Naive B cell (primary cell): Measurements from ENCODE around the gene GPR152. TPM values are rescaled to one million over a fixed set of nuclear protein-coding genes. Genes with fewer than 3 reads are reported as not detected.

Experiments
- ATAC-seq, 2 donors: fragments of 150-1000 bp; cut with Tn5 transposase; 2 replicates each; pipeline ENCODE4 v1.10.0; 2021; ENCODE audit warnings: low read depth in 2 of 2, mild to moderate bottlenecking in 2 of 2, moderate library complexity in 2 of 2
- DNase-seq: peaks from one replicate; pipeline ENCODE4 v3.0.0; 2022
- H3K27ac Mint-ChIP-seq, 6 donors: one replicate each; pipeline ENCODE4 v1.8.0; 2020 to 2022; ENCODE audit warnings: mild to moderate bottlenecking in 6 of 6, mixed read lengths in 6 of 6, moderate library complexity in 5 of 6, inconsistent platforms in 2 of 6
- H3K27me3 Mint-ChIP-seq, 3 donors: one replicate each; pipeline ENCODE4 v1.8.0; 2021 to 2022; ENCODE audit warnings: mixed read lengths in 3 of 3, mild to moderate bottlenecking in 1 of 3
- H3K36me3 Mint-ChIP-seq, 2 donors: one replicate each; pipeline ENCODE4 v1.8.0; 2020 to 2022; ENCODE audit warnings: mixed read lengths in 2 of 2, inconsistent platforms in 1 of 2, mild to moderate bottlenecking in 1 of 2
- H3K4me1 Mint-ChIP-seq, 3 donors: one replicate each; pipeline ENCODE4 v1.8.0; 2020 to 2022; ENCODE audit warnings: mixed read lengths in 3 of 3, inconsistent platforms in 1 of 3, mild to moderate bottlenecking in 1 of 3, moderate library complexity in 1 of 3
- H3K4me3 Mint-ChIP-seq, 8 donors: one replicate each; pipeline ENCODE4 v1.8.0; 2020 to 2022; ENCODE audit warnings: mild to moderate bottlenecking in 8 of 8, mixed read lengths in 8 of 8, moderate library complexity in 8 of 8, inconsistent platforms in 2 of 8
- H3K9me3 Mint-ChIP-seq, 7 donors: one replicate each; pipeline ENCODE4 v1.8.0; 2020 to 2022; ENCODE audit warnings: mixed read lengths in 7 of 7, mild to moderate bottlenecking in 5 of 7, inconsistent platforms in 2 of 7, moderate library complexity in 1 of 7
- polyA plus RNA-seq, 6 donors: library from polyadenylated mRNA; unstranded; fragments of 300-500 nt; fragmentation: Illumina TruSeq; gene quantifications; one replicate each; pipeline ENCODE4 v1.2.3, GENCODE V29; 2021; ENCODE audit warnings: low read depth in 6 of 6

Gene GPR152, protein sequence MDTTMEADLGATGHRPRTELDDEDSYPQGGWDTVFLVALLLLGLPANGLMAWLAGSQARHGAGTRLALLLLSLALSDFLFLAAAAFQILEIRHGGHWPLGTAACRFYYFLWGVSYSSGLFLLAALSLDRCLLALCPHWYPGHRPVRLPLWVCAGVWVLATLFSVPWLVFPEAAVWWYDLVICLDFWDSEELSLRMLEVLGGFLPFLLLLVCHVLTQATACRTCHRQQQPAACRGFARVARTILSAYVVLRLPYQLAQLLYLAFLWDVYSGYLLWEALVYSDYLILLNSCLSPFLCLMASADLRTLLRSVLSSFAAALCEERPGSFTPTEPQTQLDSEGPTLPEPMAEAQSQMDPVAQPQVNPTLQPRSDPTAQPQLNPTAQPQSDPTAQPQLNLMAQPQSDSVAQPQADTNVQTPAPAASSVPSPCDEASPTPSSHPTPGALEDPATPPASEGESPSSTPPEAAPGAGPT
- polyA plus RNA-seq: 1 to 10 TPM in 5 of 6 donors, not detected in 1; 1.1 to 2.5 (median 1.7) TPM

DNA sequence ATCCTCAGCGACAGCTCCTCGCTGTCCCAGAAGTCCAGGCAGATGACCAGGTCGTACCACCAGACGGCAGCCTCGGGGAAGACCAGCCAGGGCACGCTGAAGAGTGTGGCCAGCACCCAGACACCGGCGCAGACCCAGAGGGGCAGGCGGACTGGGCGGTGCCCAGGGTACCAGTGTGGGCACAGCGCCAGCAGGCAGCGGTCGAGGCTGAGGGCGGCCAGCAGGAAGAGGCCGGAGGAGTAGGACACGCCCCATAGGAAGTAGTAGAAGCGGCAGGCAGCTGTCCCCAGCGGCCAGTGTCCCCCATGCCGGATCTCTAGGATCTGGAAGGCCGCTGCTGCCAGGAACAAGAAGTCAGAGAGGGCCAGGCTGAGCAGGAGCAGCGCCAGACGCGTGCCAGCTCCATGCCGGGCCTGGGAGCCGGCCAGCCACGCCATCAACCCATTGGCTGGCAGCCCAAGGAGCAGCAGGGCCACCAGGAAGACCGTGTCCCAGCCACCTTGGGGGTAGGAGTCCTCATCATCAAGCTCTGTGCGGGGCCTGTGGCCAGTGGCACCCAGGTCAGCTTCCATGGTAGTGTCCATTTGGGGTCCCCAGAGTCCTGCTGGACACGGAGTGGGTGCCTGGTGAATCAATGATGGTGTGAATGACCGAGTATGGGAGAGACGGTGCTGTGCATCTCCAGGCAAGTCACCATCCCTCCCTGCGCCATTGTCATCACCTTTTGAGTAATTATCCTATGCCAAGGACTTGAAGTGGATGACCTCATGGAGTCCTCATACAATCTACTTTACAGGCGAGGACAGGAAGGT lies at the start of gene GPR152:
Gene GPR152 (minus strand): TSS at position 589 of the 812 bp plus-strand sequence. CDS start 5 bp downstream, at position 584.
- Mint-ChIP-seq H3K4me3 (peak within 1 kb of the TSS in 1 of 8 donors; percentile 47), H3K9me3 (no peaks in the 10 kb centered on the region), H3K27ac (peak within 1 kb of the TSS in 4 of 6 donors; percentile 24 to 89 (median 46)), H3K36me3 (no peaks in the 10 kb centered on the region), H3K27me3 (no peaks in the 10 kb centered on the region), H3K4me1 (peaks cover 29 to 58% (median 53%) of the 10 kb centered on the region in 3 donors)
- DNase-seq: no peak
- no peak for ATAC-seq

DNA sequence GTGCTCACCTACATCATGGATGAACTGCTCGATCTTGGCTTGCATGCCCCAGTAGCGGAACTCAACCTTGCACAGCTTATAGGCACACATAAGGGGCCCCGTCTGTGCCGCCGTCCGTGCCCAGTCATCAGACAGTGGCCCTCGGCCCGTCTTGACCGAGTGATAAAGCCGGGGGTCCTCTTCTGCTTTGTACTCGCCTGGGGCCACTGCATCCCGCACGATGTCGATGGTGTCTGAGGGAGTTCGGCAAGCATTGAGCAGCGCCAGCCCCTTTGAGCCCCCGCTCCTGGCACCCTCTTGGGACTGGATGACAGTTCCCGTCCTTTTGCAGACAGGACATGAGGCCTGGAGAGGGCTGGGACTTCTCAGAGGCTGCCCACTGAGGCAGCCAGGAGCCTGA lies 49.3 kb upstream of the GPR152 start:
- Mint-ChIP-seq H3K36me3 (peaks cover 8 to 9% of the 10 kb centered on the region in 2 donors), H3K4me3 (no peak overlapping the region), H3K27ac (peak overlapping the region in 2 of 6 donors; percentile 54 to 56)

DNA sequence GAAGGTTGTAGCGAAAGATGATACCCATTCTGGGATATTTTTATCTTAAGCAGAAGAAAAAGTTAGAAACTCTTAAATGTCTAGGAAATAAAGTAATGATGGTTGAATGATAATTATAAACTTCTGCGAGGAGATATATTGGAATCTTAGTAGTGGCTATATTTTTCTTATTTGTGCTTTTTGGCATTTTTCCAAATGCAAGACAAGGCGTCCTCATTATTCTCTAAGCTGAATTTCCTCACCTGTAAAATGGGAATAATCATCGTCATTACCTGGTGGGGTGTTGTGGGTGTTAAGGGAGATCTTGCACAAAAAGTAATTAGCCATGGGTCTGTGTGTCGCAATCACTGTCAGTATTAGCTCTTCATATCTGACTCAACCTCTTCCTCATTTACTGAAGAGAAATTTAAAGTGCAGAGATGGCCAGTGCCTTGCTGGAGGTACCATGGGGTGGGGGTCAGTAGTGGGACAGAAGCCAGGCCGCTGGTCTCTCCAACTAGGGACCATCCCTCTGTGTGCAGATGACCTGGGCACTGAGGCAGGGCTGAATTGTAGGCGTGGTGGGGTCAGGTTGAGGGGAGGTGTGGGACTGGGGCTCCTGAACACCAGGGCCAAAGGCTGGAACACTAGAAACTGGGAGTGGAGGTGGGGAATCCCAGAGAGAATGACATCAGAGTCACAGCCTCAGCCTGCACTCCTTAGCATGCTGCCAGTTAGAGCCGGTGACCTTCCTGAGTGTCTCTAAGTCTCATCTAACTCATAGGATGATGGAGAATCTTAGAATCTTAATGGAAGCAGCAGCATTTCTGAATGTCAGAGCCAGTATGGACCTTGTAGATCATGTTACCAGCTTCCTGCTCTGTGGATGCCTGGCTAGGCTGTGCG lies 48.5 kb upstream of the GPR152 start:
- DNase-seq: no peak
- Mint-ChIP-seq H3K4me1 (peaks cover 22 to 36% (median 25%) of the 10 kb centered on the region in 3 donors), H3K4me3 (peak overlapping the region in 2 of 8 donors; percentile 18 to 35), H3K9me3 (no peaks in the 10 kb centered on the region), H3K36me3 (peaks cover 8 to 9% of the 10 kb centered on the region in 2 donors), H3K27ac (peak overlapping the region in 4 of 6 donors; percentile 11 to 84 (median 32)), H3K27me3 (no peaks in the 10 kb centered on the region)
- ATAC-seq: no peak

More for the DNA sequence above, 49.3 kb upstream of the GPR152 start:
- ATAC-seq (no peak), DNase-seq (no peak)
- Mint-ChIP-seq H3K9me3 (no peaks in the 10 kb centered on the region), H3K4me1 (peaks cover 26 to 42% (median 33%) of the 10 kb centered on the region in 3 donors), H3K27me3 (no peaks in the 10 kb centered on the region)

DNA sequence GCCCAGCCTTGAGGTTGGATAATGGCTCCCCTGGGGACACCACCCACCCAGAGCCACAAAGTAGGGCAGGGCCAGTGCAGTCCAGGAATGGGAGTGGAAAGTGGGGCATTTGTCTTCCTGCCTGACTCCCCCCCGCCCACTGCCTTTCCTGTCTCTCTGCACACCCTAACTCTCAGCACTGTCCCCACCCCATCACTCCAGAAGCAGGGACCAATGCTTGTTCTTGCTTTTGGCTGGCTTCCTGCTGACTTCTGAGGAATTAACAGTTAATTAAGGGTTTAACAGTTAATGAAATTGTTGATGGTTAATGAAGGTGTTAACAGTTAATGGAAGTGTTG lies 47.9 kb upstream of the GPR152 start:
- H3K4me1 Mint-ChIP-seq: peaks cover 19 to 30% (median 20%) of the 10 kb centered on the region in 3 donors
- peaks cover 8 to 9% of the 10 kb centered on the region in 2 donors for H3K36me3 Mint-ChIP-seq
- no peaks in the 10 kb centered on the region for H3K27me3 Mint-ChIP-seq
- ATAC-seq (no peak), DNase-seq (no peak)
- H3K27ac Mint-ChIP-seq: peak overlapping the region in 1 of 6 donors; percentile 41
- no peaks in the 10 kb centered on the region for H3K9me3 Mint-ChIP-seq
- H3K4me3 Mint-ChIP-seq: peak overlapping the region in 2 of 8 donors; percentile 18 to 35

DNA sequence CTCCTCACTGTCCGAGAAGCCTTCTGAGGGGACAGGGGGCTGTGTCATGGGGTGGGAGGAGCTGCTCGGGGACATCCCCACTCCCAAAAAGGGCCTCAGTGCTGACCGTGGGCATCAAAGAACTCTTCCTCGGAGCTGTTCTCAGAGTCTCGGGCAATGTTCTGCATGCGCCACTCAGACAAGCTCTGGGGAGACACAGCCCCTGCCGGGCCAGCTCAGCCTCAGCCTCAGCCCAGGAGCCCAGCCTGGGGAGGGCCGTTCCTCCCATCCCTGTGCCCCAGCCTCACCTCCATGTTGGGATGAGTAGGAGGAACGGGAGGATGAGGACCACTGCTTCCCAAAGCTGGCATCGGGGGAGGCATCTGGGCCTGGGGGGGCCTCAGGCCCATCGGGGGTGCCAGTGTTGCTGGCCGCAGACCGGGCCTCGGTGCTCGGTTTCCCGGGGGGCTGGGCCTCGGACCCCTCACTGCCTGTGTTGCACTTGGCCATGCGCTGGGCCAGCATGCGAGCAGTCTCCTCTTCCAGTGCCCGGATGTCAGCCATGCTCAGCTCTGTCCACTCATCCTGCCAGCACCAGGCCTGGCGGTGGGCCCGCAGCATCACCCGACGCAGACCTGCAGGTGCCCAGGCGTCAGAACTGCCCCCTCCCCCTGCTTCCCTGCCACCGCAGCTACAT lies 47.4 kb upstream of the GPR152 start:
- peaks cover 8 to 9% of the 10 kb centered on the region in 2 donors for H3K36me3 Mint-ChIP-seq
- no peak for DNase-seq
- H3K27ac Mint-ChIP-seq: no peak overlapping the region
- H3K9me3 Mint-ChIP-seq: no peaks in the 10 kb centered on the region
- peaks cover 17 to 28% (median 18%) of the 10 kb centered on the region in 3 donors for H3K4me1 Mint-ChIP-seq
- H3K4me3 Mint-ChIP-seq: no peak overlapping the region
- H3K27me3 Mint-ChIP-seq: no peaks in the 10 kb centered on the region
- ATAC-seq: no peak

DNA sequence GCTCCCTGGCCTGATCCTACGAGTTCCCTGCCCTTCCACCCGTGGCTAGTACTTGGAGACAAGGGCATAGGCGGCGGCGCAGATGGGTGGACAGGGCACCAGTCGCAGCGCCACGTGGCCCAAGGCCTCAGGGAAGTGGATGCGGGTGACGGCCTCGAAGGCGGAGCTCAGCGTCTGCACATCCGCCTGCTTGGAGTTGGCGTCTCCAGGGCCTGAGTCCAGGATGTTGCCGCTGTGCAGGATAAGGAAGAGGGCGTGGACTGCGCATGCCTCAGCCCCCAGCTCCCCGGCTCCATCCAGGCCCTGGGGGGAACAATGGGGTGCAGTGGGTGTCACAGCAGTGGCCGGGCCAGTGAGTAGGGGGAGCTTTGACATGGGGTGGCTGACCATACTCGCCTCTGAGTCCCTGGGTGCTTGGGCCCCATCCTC lies 46.0 kb upstream of the GPR152 start:
- H3K36me3 Mint-ChIP-seq: peaks cover 8 to 9% of the 10 kb centered on the region in 2 donors
- no peaks in the 10 kb centered on the region for H3K9me3 Mint-ChIP-seq
- ATAC-seq (no peak), DNase-seq (no peak)
- H3K27me3 Mint-ChIP-seq: no peaks in the 10 kb centered on the region
- H3K4me3 Mint-ChIP-seq: no peak overlapping the region
- peak overlapping the region in 1 of 6 donors; percentile 69 for H3K27ac Mint-ChIP-seq
- H3K4me1 Mint-ChIP-seq: peaks cover 10 to 25% (median 11%) of the 10 kb centered on the region in 3 donors

DNA sequence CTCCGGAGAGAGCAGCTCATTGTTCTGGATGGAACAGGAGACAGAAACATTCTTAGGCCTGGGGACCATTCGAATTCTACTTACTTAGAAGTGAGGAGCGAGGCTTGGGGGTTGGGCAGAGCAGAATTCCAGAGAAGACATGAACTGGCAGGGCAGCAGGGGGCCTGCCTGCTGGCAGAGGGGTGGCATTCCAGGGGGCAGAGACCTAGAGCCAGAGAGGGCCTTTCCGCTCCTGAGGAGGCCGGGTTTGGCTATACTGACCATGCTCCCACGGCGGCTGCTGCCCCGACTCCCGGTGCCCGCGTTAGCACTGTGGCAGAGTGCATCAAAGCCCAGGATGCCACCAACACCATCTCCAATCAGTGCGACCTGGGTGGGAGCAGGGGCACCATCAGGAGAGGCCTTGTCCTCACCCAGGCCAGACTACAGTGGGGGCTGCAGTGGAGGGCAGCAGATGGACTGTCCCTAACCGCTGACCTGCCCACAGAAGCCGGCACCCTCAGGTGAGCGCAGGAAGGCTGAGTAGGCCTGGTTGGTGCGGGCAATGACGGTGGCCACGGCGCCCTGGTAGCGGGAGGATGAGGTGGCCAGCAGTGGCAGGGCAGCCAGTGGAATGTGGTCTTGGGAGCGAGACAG lies 45.2 kb upstream of the GPR152 start:
- DNase-seq: no peak

DNA sequence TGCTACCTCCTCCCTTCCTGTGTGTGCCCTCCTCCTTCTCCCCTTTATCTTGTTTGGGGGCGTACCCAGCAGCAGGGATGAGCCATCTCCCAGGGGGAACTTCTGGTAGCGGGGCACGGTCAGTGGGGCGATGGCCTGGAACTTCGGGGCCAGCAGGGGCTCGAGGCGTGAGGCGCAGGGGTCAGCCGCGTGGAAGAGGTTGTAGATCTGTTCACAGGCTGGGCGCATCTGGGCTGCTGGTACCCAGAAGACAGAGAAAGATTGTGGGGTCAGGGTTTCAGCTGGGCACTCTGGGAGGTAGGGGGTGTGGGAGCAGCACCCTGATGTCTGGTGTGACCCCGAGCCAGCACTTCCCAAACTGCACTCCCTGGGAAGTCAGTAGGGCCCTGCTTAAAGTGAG lies 43.6 kb upstream of the GPR152 start:
- no peak for ATAC-seq
- Mint-ChIP-seq H3K9me3 (no peaks in the 10 kb centered on the region), H3K36me3 (peaks cover 7% of the 10 kb centered on the region in 2 donors), H3K4me1 (peaks cover 3 to 12% (median 4%) of the 10 kb centered on the region in 3 donors), H3K4me3 (no peak overlapping the region), H3K27me3 (no peaks in the 10 kb centered on the region), H3K27ac (peak overlapping the region in 3 of 6 donors; percentile 19 to 57 (median 52))
- no peak for DNase-seq

More for the DNA sequence above, 45.2 kb upstream of the GPR152 start:
- Mint-ChIP-seq H3K36me3 (peaks cover 8 to 9% of the 10 kb centered on the region in 2 donors), H3K9me3 (no peaks in the 10 kb centered on the region), H3K4me1 (peaks cover 4 to 18% (median 5%) of the 10 kb centered on the region in 3 donors), H3K27ac (no peak overlapping the region), H3K27me3 (no peaks in the 10 kb centered on the region), H3K4me3 (no peak overlapping the region)
- no peak for ATAC-seq

DNA sequence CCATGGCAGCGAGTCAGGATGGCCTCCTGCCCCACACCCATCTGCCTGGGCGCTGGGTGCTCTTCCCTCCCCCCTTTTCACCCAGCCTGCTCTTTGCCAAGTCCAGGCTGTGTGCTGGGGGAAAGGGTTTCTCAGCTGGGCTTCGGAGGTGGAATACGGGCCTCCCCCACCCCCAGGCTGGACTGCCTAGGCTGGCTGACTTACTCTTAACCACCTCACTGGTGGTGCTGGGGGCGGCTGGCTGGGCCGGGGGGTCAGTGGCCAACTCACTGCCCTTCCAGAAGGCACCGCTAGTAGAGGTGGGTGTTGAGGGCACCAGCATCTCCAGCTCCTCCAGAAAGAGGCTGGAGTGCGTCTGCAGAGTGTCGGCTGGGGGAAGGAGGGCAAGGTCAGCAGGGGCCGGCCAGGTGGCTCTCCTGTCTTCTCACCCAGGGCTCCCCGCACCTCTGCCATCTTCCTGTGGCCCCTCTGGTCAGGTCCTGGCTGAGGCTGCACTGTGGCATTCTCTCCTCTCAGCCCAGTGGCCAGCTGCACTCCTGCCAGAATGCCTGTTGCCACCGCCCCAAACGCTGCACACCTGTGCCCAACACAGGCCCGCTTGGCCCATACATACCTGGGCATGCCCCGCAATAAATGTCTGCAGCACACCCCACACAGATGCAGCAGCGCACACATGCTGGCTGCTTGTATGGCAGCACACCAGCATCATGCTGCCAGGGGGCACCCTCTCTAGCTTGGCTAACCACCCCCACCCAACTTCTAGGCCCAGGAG lies 42.9 kb upstream of the GPR152 start:
- no peak for ATAC-seq
- Mint-ChIP-seq H3K27ac (no peak overlapping the region), H3K9me3 (no peaks in the 10 kb centered on the region), H3K4me1 (peaks cover 0 to 6% (median 3%) of the 10 kb centered on the region in 3 donors), H3K27me3 (no peaks in the 10 kb centered on the region), H3K36me3 (peaks cover under 1 to 6% of the 10 kb centered on the region in 2 donors), H3K4me3 (no peak overlapping the region)
- DNase-seq: no peak

DNA sequence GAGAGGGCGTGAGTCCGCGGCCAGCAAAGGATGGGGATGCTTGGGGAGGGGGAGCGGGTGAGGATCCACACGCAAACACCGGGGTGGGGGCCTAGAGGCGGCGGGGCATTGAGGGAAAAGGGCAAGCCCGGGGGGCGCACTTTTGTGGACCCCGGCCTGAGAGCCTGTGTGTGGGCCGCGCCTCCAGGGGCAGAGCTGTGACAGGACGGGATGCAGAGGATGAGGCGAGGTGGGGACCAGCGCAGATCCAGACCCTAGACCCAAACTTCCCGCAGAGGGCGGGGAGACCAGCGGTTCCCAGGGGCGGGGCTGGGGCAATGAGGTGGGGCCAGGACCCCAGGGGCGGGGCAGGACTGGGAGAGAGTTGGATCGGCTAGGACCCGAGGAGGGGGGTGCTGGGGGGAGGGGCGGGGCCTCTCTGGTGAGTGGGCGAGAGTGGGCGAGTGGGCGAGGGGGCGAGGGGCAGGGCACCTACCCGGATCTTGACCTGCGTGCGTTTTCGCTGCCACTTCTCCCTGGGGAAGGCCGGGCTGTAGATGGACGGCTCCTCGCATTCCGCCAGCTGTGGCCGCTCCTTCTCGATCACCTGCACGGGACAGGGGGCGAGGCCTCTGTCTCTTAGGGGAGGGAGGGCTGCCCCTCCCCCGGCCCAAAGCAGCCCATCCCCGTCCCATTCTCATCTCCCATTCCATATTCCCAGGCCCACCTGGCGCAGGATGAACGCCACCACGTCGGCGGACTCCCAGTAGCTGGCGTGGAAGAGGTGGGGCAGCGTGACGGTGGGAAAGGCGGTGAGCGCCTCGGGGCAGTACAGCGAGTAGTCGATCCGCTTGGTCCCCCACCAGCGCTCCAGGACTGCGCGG lies 42.1 kb upstream of the GPR152 start:
- DNase-seq (no peak), ATAC-seq (no peak)
- Mint-ChIP-seq H3K36me3 (peaks cover 0 to 11% of the 10 kb centered on the region in 2 donors), H3K27me3 (no peaks in the 10 kb centered on the region), H3K9me3 (no peaks in the 10 kb centered on the region), H3K27ac (no peak overlapping the region), H3K4me1 (peaks cover 3 to 13% (median 4%) of the 10 kb centered on the region in 3 donors), H3K4me3 (no peak overlapping the region)
